ENCODE measurements around the gene RUFY3.
A peak's percentile ranks its signal among the peaks of the same experiment; 100 is the strongest.
"Not testable (repeated sequence)": the region's sequence is repeated elsewhere in the genome, so short reads cannot be mapped to it uniquely, and the experiment has no call there.

RUFY3 gene

GRCh38 chr4:70737006-70737405 is 15.2 kb downstream of the RUFY3 start:
- no peak for DNase-seq

- no peak for DNase-seq
Measured at GRCh38 chr4:70737409-70737808, 15.6 kb downstream of the RUFY3 start.

DNA sequence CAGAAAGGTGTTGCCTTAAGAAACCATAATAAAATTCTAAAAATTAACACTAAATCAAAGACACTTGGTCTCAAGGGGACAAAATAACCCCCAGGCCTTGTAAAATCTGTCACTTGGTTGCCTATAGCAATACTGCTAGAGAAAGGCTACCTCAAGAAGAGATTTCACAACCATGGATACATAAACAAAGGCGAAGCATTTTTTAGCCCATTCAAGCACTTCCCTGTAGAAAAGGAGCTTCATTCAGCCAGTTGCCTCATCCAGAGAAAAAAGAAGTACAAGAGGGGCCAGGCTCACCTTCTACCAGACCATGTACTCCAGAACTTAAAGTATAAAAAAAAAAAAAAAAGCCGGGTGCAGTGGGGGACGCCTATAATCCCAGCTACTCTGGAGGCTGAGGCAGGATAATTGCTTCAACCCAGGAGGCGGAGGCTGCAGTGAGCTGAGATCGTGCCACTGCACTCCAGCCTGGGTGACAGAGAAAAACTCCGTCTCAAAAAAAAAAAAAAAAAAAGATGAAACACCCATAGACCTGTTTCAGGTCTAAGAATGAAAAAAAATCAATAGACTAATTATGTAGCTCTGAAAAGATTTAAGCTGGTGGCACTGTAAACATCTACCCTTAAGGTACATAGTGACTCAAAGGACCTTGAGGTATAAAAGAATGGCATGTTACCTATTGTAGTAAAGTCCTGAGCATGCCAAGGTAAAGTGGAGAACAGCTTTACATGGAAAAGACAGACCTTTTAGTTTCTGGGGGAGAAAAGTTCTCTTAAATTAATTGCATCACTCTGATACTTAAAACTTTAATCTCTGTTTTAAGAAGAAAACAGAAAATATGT is 18.0 kb downstream of the RUFY3 start:
- DNase-seq = peak; percentile 16

GRCh38 chr4:70741867-70742658 is 20.3 kb downstream of the RUFY3 start:
- no peak for DNase-seq

DNA sequence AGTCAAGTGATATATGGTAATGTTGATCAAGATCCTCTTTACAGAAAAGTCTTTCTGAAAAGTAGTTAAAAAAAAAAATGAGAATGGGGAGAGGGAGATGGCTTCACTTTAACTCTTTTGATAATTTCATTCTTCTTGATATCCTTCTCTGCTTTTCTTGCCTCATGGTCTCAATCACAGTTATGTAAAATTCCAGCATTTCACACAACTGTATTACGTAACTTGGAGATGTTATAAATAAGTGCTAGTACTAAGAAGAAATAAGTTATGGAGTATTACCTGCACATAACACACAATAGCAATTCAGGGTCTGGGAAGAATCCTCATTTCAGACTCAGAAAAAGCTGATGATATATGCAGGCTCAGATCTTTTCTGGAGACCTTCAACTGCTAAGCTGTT is 22.0 kb downstream of the RUFY3 start:
- DNase-seq = no peak

DNA sequence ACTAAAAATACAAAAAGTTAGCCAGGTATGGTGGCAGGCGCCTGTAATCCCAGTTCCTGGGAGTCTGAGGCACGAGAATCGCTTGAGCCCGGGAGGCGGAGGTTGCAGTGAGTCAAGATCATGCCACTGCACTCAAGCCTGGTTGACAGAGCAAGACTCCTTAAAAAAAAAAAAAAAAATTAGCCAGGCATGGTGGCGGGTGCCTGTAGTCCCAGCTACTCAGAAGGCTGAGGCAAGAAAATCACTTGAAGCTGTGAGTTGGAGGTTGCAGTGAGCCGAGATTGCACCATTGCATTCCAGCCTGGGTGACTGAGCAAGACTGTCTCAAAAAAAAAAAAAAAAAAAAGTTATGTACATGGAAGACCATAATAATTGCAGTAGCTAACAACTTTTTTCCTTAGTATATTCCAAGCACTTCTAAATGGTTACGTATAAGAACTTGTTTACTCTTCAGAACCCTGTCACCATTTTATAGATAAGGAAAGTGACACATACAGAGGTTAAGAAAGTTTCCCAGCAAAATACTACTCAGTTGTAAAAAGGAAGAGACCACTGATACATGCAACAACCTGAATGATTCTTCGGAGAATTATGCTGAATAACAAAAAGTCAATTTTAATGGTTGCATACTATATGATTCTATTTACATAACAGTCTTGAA is 24.5 kb downstream of the RUFY3 start:
- DNase-seq = no peak

DNA sequence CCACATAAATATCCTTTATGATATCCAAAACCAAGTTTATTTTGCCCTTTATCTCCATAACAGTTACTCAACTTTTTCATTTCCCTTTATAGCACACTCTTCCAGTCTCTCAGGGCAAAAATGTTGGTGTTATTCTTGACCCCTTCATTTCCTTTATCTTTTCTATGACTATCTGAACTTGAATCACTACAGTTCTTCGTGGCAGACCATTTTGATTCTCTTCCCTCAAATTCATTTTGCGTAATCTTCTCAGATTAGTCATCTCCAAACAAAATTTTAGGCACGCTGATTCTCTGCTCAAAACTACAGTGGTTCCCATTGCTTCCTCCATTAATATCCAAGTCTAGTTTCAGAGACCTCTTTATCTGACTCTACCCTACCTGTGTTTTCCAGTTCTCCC is 26.1 kb downstream of the RUFY3 start:
- no peak for DNase-seq

DNA sequence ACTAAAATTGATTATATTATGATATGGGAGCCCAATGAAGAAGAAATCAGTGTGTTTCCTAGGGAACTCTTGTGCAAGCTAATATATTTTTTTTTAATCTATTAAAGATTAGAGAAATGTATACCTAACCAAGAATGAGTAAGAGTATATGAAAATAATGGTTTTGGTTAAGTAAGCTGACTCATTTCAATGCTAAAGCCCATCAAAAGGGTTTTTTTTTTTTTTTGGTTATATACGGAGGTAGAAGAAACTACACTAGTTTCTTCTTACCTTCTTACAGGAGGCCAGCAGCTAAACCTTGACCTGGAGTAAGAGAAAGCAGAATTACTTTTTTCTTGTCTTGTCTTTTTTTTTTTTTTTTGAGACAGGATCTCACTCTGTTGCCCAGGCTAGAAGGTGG is 27.5 kb downstream of the RUFY3 start:
- no peak for DNase-seq

DNA sequence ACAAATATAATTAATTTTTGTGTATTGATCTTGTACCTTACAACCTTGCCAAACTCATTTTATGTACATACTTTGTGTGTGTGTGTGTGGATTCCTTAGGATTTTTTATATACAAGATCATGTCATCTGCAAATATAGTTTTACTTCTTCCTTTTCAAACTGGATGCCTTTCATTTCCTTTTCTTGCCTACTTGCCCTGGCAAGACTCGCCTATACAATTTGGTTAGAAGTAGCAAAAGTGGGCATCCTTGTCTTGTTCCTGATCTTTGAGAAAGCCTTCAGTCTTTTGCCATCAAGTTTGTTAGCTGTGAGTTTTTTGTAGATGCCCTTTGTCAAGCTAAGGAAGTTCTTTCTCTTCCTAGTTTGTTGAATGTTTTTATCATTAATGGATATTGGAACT is 30.5 kb downstream of the RUFY3 start:
- DNase-seq = no peak

GRCh38 chr4:70753630-70754029 is 31.9 kb downstream of the RUFY3 start:
- DNase-seq = no peak

DNA sequence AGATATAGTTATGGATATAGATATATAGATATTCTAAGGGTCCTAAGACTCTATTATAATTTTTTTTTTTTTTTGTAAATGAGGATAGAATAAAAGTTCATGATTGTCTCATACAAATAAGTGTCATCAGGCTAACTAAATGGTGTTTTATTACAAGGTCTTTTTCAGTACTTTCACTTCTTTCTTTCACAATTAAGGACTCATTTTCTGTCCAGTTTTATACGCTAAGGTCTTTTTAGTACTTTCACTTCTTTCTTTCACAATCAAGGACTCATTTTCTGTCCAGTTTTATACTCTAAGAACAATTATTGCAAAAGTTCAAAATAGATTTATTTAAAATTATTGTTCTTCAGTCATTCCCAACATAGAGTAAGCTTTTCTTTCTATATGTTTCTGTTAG is 32.7 kb downstream of the RUFY3 start:
- no peak for DNase-seq

DNA sequence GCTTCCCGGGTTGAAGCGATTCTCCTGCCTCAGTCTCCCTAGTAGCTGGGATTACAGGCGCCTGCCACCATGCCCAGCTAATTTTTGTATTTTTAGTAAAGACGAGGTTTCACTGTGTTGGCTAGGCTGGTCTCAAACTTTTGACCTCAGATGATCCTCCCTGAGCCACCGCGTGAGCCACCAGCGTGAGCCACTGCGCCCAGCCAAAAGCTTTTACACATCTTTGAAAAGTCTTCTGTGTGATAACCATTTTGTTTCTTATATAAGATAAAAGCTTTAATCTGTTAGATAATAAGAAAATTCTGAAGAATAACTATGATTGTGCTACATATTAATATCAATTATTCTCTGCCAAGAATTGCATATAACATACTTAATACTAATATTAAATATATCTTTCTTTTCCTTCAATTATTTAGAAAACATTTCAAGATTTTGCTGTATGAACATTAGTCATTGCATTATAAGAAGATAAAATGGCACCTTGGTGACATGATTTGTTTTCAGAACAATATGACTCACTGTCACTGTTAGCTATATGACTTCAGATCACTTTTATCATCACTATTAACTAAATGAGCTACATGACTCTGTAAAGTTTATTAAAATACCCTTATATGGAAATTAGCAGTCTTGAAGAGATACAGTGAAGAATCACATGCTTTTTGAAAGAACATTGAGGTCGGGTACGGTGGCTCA is 33.4 kb downstream of the RUFY3 start:
- no peak for DNase-seq

DNA sequence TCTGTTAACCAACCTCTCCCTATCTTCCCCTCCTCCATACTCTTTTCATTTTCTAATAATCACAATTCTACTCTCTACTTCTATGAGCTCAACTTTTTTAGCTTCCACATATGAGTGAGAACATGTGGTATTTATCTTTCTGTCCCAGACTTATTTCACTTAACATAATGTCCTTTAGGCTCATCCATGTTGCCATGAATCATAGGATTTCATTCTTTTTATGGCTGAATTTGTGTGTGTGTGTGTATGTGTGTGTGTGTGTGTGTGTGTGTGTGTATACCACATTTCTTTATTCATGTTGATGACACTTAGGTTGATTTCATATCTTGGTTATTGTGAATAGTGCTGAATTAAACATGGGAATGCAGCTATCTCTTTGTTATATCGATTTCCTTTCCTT is 37.4 kb downstream of the RUFY3 start:
- DNase-seq = no peak

GRCh38 chr4:70759627-70760026 is 37.9 kb downstream of the RUFY3 start:
- no peak for DNase-seq

DNA sequence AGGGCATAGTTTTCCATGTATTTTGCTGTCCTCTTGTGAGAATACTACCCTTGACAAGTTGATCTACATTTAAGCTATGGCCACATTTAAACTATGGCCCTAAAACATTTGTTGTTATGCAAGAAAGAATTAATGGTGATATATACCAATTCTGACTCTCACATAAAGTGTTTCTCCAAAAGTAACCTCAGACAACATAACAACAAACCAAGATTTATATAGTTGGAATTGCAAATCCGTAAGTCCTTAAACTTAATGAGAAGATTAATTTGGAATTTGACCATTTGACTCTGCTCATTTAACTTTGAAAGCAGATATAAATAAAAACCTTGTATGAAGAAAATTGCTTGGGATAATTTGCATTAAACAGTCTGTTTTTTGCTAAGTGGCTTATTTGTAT is 38.9 kb downstream of the RUFY3 start:
- DNase-seq = no peak

GRCh38 chr4:70761276-70761816 is 39.6 kb downstream of the RUFY3 start:
- DNase-seq = no peak

DNA sequence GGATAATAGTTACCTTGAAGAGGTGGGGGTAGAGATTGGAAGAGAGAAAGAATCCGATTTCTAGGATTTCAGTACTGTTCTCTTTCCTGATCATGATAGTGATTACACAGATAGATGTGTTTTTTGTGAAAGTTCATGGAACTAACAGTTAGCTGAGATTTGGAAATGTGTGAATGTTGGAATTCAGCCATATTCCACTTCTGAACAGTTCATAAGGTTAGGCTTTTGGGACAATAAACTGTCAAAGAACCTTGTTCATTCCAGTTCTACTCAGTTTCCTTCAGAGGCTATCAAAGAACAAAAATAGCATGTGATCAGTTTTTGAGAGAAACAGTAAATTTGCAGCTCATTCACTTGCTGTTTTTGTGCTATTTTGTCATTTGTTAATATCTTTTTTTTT is 43.6 kb downstream of the RUFY3 start:
- no peak for DNase-seq

- no peak for DNase-seq
Measured at GRCh38 chr4:70768301-70768948, 46.7 kb downstream of the RUFY3 start.

- not testable (repeated sequence) for DNase-seq
Measured at GRCh38 chr4:70769396-70769795, 47.6 kb downstream of the RUFY3 start.

- no peak for DNase-seq
Measured at GRCh38 chr4:70772929-70773555, 51.3 kb downstream of the RUFY3 start.

DNA sequence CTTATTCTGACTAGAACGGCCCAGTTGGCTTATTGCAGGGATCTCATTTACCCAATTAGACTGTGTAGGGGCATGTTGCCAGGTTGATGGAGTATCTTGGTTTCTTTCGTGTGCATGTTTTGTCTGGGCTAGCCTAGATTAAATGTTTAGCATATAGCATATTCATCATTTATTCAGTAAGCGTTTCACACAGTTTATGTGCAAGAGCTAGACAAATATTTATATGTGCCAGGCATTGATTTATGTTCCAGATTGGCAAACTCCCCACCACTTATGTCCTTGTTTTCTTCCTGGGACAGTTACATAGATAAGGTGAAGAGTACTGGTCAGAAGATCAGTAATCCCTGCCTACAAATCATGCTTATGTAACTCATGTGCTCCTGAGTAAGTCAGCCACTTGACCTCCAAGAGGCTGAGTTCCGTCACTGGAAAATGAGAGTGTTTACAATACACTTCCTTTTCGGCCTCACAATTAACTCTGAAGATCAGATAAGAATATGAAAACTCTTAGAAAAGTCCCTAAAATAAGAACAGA is 57.2 kb downstream of the RUFY3 start:
- DNase-seq = no peak

- no peak for DNase-seq
Measured at GRCh38 chr4:70783096-70783495, 61.3 kb downstream of the RUFY3 start.
